DOHH2 (cell line): ENCODE data around the gene MTRF1.

ENCODE experiments used
- CTCF ChIP-seq: fragments of 200-600 bp; sonication (generic); IDR thresholded peaks from one replicate; pipeline ENCODE4 v1.5.1; 2014; ENCODE audit warnings: antibody characterized with exemption, mild to moderate bottlenecking, low read depth, low read length; ENCODE audit not compliant: poor library complexity, severe bottlenecking
- EZH2phosphoT487 ChIP-seq: fragments of 200-600 bp; sonication (generic); IDR thresholded peaks from 2 replicates; pipeline ENCODE4 v1.6.1; 2017; ENCODE audit warnings: borderline replicate concordance, mild to moderate bottlenecking, antibody characterized with exemption, low read length, moderate library complexity, mixed read lengths

GRCh38 chr13:41276824-41277223, 13.4 kb upstream of the MTRF1 start:
- TF ChIP-seq CTCF (no peak), EZH2phosphoT487 (no peak)
